Right ventricle myocardium superior (tissue), 1 donor: ENCODE data around the gene NYNRIN. TPM values are rescaled to one million over a fixed set of nuclear protein-coding genes. Genes with fewer than 3 reads are reported as not detected.
"Not testable (repeated sequence)": the region's sequence is repeated elsewhere in the genome, so short reads cannot be mapped to it uniquely, and the experiment has no call there.

Source experiments
- ATAC-seq: fragments of 200-7000 bp; cut with Tn5 transposase; one replicate; pipeline ENCODE4 v1.9.1; 2020; ENCODE audit warnings: mild to moderate bottlenecking; ENCODE audit not compliant: poor library complexity
- DNase-seq: peaks from one replicate; pipeline ENCODE4 v3.0.0-alpha.2; 2020
- intact Hi-C: fragments of 100-400 bp; cut with DNase I; formaldehyde crosslinking; loops from one replicate; pipeline ENCODE4 v1.11.2; 2022
- total RNA-seq: library from RNA; stranded (reverse); fragmentation: NEBNext Ultra II Directional; extraction: Animal tissue kit (Norgen Biotek cat#: 25700); gene quantifications from one replicate; pipeline ENCODE4 v1.2.1, GENCODE V29; 2021
- donor health status: DM: no; HTN: yes; CAD: no; lungs with severe emphysema.

Gene NYNRIN
- total RNA-seq, 1 donor from 2014 or later = 8.8 TPM

GRCh38 chr14:24387579-24387978 lies 11.2 kb upstream of the NYNRIN start:
- intact Hi-C loops, ATAC-seq: not testable (repeated sequence)

DNA sequence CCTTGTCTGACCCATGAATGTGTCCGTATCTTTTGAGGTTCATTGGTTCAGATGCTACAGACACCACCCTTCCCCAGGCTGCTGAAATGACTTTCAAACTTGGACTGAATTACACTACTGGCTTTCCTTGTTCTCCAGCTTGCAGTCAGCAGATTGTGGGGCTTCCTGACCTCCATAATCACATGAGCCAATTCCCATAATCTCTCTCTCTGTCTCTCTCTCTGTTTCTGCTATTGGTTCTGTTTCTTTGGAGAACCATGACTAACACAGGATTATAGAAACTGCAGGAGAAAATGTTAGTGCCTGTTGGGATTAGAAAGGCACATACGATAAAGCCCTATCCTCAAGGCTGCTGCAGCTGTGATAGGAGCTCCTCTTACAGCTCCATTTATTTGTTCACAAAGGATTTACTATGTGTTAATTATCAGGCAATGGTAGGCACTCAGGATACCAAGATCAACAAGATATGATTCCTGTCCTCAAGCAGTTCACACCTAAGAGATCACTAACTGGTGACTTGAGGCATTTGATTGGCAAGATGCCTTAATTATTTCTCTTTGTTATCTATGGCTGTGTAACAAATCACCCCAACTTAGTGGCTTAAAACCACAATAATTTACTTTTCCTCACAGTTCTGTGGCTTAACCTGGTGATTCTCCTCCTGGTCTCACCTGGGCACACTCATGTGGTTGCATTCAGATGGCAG lies 10.2 kb upstream of the NYNRIN start:
- intact Hi-C loops = no loop called here
- ATAC-seq = no peak
- no peak for DNase-seq

More at GRCh38 chr14:24387579-24387978, 11.2 kb upstream of the NYNRIN start:
- not testable (repeated sequence) for DNase-seq

GRCh38 chr14:24389226-24389848 lies 9.5 kb upstream of the NYNRIN start:
- intact Hi-C loops = no loop called here
- DNase-seq (no peak), ATAC-seq (peak; percentile 18)

- intact Hi-C loops = no loop called here
- no peak for ATAC-seq
- no peak for DNase-seq
These were observed 7.9 kb upstream of the NYNRIN start for GRCh38 chr14:24390701-24391468.

GRCh38 chr14:24392325-24393091 lies 6.3 kb upstream of the NYNRIN start:
- DNase-seq (no peak), ATAC-seq (no peak)
- intact Hi-C loops = no loop called here

DNA sequence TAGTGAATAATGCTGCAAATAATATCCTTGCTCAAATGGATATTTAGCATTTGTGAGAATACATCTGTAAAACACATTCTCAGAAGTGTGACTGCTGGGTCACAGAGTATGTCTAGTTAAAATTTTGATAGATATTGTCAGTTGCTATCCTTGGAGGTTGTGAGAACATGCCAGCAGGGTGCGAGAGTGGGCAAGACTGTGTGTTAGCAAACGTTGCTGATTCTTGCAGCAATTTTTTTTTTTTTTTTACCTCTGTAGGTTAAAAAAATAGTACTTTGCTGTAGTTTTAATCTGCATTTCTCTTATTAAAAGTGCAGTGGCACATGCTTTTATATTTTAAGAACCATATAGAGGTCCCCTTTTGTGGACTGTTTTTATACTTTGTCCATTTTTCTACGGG lies 4.5 kb upstream of the NYNRIN start:
- no peak for ATAC-seq
- DNase-seq = no peak
- intact Hi-C loops = no loop called here

- DNase-seq = no peak
- ATAC-seq = no peak
- intact Hi-C loops = no loop called here
These were observed 2.9 kb upstream of the NYNRIN start for GRCh38 chr14:24395609-24396582.

- DNase-seq = no peak
- intact Hi-C loops = no loop called here
- no peak for ATAC-seq
These were observed 1.0 kb upstream of the NYNRIN start for GRCh38 chr14:24397639-24398292.

DNA sequence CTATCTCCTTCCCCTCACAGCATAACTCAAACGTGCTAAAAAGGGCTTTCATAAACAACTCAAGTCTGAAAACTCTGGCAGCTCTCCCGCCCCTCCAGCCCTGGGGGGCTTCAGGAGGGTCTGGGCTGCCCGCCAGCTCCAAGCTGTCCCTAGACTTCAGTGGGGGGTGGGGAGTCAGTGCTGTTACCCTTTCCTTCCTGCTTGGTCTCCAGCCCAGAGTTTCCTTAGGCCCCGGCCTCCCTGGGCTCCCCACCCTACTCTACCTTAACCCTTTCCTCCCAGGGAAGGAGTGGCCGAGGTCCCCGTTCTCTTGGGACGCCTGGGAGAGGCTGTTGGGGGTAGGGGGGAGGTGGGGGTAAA lies 530 bp upstream of the NYNRIN start:
- ATAC-seq (peak; percentile 61), DNase-seq (peak; percentile 64)
- intact Hi-C loops = no loop called here

DNA sequence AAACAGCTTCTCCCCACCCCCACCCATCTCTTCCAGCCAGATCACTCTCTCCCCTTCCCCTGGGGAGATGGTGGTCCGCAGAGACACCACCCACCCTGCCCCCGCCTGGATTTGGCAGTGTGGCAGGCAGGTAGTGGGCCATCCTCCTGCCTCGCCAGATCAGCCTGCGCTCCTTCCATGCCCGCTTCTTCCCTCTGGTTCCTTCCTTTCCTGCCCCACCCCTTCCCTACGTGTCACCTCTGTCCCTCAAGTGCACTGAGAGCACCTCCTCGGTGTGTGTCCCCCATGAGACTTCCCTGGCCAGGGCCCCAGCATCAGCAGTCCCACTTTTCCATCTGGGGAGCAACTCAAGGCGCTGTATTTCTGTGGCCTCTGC lies 632 bp downstream of the NYNRIN start:
- DNase-seq (no peak), ATAC-seq (peak; percentile 8)
- intact Hi-C loops = no loop called here

DNA sequence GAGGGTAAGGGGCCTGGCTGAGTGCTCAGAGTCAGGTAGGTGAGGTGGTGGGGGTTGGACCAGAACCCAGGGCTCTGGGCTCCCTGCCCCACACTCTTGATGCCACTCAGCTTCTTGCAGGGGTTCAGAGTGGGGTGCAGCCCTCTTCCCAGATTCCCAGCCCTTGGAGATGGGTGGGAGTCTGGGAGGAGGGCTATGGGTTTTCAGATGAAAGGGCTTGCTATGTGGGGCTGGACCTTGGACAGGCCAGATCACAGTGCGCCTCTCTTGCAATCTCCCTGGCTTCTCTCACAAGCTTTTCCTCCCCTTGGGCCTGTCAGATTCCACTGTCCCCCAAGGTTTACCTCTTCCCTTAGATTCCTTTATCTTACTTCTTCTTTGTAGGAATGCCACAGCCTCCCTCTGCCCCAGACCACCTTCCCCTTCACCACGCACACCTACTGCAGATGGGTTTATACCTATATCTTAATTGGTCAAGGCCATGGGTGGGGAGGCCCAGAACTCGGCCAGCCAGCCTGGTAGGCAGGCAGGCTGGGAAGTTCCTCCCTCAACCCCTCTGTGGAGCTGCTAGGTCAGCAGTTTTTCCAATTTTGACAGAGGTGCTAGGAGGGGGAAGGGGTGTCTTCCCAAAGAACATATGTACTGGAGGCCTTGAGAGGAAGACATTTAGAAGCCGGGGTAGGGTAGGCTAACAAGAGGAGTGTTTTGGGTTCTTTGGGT lies 1.4 kb downstream of the NYNRIN start:
- DNase-seq (no peak), ATAC-seq (peak; percentile 8)
- intact Hi-C loops = no loop called here

DNA sequence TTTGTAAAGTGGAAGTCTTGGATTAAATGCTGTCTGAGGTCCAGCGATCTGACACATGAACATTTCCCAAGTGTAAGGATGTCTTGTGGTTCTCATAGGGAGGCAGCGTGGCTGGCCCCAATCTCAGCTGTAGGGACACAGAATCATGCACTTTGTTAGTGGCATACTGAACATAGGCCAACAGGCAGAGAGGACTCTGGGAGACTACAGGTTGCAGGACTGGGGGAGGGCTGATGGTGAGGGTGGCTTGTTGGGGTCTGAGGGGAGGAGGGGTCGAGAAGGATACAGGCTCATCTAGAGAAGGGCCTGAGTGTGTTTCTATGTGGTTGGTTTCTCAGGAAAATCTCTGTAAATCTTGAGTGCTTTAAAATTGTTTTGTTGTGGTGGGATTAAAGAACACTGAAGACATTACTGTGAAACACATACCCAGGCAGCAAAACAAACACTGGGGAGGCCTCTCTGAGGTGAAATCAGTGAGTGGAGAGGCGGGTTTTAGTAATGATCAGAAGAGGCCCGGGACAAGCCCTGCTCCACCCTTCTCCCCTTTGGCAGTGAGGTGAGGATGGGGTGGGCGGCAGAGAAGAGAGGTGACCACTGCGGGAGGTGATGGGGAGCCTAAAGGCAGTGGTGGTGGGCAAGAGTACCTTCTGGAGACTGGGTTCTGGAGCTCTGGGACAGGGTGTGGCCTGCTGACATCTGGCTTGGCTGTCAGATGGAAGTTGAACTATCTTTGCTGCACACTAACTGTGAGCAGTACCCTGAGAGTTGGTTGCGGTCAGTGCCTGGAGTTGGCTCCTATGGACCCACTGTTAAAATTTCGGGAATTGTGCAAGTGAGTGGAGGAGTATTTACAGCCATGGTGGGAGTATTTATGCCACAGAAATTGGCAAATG lies 3.3 kb downstream of the NYNRIN start:
- intact Hi-C loops = no loop called here
- ATAC-seq (no peak), DNase-seq (no peak)

DNA sequence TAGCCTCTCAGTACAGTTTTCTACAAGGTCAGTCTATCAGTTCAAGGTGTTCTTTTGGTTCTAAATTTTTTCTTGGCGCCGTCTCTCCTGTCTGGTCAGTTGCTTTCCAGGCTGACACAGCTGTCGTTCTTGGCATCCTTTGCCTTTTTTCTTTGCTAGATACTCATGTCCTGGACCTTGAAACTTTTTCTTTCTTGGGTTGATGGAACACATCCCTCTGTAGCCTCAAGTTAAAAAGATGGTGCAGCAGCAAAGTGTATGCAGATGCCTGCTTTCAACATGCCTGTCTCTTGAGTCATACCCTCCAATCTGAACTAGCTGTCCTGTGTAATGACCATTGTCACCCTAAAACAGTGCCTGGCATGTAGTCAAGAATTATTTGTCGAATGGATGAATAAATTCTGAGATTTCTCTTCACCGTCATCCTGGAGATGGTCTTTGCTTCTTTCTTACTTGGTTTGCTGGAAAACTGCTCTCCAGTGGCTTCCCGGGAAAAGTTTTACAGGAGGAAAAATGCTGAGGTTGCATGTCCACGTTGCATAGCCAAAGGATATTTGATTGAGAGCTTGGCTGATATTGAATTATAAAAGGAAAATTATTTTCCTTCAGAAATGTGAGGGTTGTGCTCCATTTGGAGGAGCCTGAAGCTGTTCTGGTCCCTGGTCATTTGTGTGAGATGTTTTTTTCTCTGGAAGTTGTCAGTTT lies 4.6 kb downstream of the NYNRIN start:
- peak; percentile 36 for ATAC-seq
- DNase-seq = no peak
- intact Hi-C loops = no loop called here

- intact Hi-C loops = no loop called here
- no peak for DNase-seq
These were observed 6.0 kb downstream of the NYNRIN start for GRCh38 chr14:24404814-24405213.

DNA sequence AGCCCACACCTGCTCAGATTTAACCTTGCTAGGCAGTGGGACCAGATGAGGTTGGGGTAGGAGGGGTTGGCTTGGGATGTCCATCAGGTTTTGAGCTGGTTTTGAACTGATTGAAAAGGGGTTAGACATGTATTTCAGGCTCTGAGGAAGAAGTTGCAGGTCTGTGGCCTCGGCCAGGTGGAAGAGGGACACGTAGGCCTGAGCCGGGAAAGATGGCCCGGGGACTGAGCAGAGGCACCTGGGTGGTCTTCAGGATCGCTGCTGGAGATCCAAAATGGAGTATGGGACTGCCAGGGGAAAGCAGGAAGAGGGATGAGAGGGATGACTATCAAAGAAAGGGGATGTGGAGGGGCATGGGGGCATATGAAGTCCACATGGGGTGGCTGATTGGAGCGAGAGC lies 7.6 kb downstream of the NYNRIN start:
- ATAC-seq (no peak), DNase-seq (no peak)
- intact Hi-C loops = no loop called here

More at GRCh38 chr14:24404814-24405213, 6.0 kb downstream of the NYNRIN start:
- no peak for ATAC-seq
